H54 (cell line): ENCODE results near the gene COL8A2.

Source experiments
- DNase-seq: peaks from one replicate; pipeline ENCODE4 v3.0.0; 2011; ENCODE audit warnings: low spot score, mixed read lengths; ENCODE audit not compliant: insufficient read length
- FAIRE-seq: peaks from 3 replicates; lab custom pipeline; 2011; peaks lifted over from hg19 to GRCh38; lab: Jason Lieb, UNC
- POLR2A ChIP-seq: IDR thresholded peaks from 2 replicates; pipeline ENCODE4 v1.6.1; 2011; ENCODE audit warnings: low read depth, mild to moderate bottlenecking, low read length

COL8A2 gene

GRCh38 chr1:36125129-36125991, at the start of gene COL8A2:
Gene COL8A2 (minus strand): TSS chr1:36125222. CDS start chr1:36100242, 24,980 bp downstream.
- TF ChIP-seq POLR2A: no peak
- no peak for FAIRE-seq
- no peak for DNase-seq

GRCh38 chr1:36174713-36175112, 49.7 kb upstream of the COL8A2 start:
- no peak for TF ChIP-seq POLR2A
- DNase-seq: no peak
- FAIRE-seq: no peak

GRCh38 chr1:36172983-36173382, 48.0 kb upstream of the COL8A2 start:
- TF ChIP-seq POLR2A: no peak
- FAIRE-seq: peak; percentile 85
- DNase-seq: peak; percentile 98

GRCh38 chr1:36172017-36172747, 47.2 kb upstream of the COL8A2 start:
- DNase-seq (no peak), FAIRE-seq (no peak)
- TF ChIP-seq POLR2A: no peak

GRCh38 chr1:36170643-36171412, 45.8 kb upstream of the COL8A2 start:
- DNase-seq: no peak
- FAIRE-seq: no peak
- no peak for TF ChIP-seq POLR2A

GRCh38 chr1:36168514-36168913, 43.5 kb upstream of the COL8A2 start:
- TF ChIP-seq POLR2A: no peak
- DNase-seq (no peak), FAIRE-seq (no peak)

GRCh38 chr1:36166938-36167905, 42.2 kb upstream of the COL8A2 start:
- no peak for TF ChIP-seq POLR2A
- FAIRE-seq: no peak
- no peak for DNase-seq

GRCh38 chr1:36166136-36166535, 41.1 kb upstream of the COL8A2 start:
- TF ChIP-seq POLR2A: no peak
- DNase-seq (no peak), FAIRE-seq (no peak)

GRCh38 chr1:36165145-36165544, 40.1 kb upstream of the COL8A2 start:
- no peak for TF ChIP-seq POLR2A
- no peak for DNase-seq
- no peak for FAIRE-seq

- no peak for TF ChIP-seq POLR2A
- DNase-seq (no peak), FAIRE-seq (no peak)
Measured at GRCh38 chr1:36164361-36164760, 39.3 kb upstream of the COL8A2 start.

GRCh38 chr1:36163426-36163825, 38.4 kb upstream of the COL8A2 start:
- TF ChIP-seq POLR2A: no peak
- DNase-seq (no peak), FAIRE-seq (no peak)

- DNase-seq (no peak), FAIRE-seq (no peak)
- no peak for TF ChIP-seq POLR2A
Measured at GRCh38 chr1:36162680-36163239, 37.7 kb upstream of the COL8A2 start.
